HG02943 (cell line): ENCODE measurements around the gene ATN1.
A peak's percentile ranks its signal among the peaks of the same experiment; 100 is the strongest.

ENCODE experiments used
- ATAC-seq: cut with Tn5 transposase; IDR thresholded peaks from one replicate; pipeline ENCODE4 v1.9.1; 2021; ENCODE audit warnings: mild to moderate bottlenecking, low read depth, moderate library complexity; ENCODE audit not compliant: unreplicated experiment

The ATN1 gene

GRCh38 chr12:6966351-6966750 lies 38.6 kb downstream of the ATN1 start:
- ATAC-seq, result no peak

DNA sequence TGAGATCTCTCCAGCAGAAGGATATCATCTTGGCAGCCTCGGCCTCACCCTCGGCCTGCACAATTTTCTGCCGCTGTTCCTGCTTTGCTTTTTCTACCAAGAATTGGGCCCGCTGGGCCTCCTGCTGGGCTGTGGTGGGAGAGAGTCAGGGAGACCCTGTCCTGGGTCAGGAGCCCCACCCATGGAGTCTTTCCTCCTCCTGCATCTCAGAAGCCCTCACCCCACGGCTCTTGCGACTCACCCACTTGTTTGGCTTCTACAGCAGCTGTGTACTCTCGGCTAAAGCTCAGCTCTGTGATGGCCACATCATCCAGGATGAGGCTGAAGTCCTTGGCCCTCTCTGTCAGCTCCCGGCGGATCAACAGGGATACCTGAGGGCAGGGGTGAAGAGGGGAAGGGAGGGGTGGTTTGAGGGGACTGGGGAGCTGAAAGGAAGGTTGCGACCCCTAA lies 39.9 kb downstream of the ATN1 start:
- no peak for ATAC-seq

DNA sequence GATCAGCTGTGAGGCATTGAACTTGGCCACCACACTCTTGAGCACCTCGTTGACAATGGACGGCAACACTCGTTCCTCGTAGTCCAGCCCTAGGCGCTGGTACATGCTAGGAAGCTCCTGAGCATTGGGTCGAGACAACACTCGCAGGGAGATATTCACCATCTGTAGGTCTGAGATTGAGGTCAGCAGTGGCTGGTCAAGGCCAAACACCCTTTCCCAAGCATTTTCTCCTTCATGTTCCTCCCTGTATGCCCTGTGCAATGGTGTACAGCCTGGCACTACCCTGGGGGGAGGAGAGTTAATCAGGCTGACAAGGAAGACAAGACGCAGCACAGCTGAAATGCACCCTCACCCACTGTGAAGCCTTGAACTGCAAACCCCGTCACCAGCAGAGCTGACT lies 40.7 kb downstream of the ATN1 start:
- no peak for ATAC-seq

- peak; percentile 24 for ATAC-seq
Measured at GRCh38 chr12:6970096-6970527, 42.4 kb downstream of the ATN1 start.

DNA sequence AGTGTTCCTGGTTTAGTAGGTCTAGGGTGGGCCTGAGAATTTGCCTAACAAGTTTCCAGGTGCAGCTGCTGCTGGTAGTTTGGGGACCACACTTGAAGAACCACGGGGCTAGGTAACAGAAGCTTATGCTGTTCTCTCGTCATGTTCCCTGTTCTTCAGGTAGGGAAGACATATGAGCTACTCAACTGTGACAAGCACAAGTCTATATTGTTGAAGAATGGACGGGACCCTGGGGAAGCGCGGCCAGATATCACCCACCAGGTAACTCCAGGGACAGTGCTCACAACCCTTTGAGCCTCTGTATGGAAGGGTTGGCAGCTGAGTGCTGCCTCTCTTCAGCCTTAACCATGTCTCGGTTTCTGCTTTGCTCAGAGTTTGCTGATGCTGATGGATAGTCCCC lies 46.4 kb downstream of the ATN1 start:
- no peak for ATAC-seq

GRCh38 chr12:6975297-6976032 lies 47.7 kb downstream of the ATN1 start:
- no peak for ATAC-seq

- no peak for ATAC-seq
Measured at GRCh38 chr12:6977653-6978052, 49.9 kb downstream of the ATN1 start.

- no peak for ATAC-seq
Measured at GRCh38 chr12:6978188-6978587, 50.4 kb downstream of the ATN1 start.

DNA sequence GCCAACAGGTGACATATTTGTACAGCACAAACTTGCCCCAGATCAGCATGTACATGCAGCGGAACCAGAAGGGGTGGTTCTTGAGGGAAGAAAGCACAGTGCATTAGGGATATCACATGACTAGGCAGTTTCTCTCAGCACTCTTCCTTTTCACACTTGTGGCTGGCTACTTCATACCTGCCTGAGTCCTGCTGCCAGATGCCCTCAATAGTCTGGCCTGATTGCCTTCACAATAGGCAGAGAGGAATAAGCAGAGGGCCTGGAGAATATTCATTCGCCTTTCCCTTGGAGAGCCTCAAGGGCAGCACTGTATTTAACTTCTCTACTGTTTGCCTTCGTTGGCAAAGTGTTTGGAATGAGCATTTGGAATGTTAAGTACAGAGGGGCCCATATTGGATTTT lies 50.9 kb downstream of the ATN1 start:
- no peak for ATAC-seq

GRCh38 chr12:6979021-6979420 lies 51.3 kb downstream of the ATN1 start:
- no peak for ATAC-seq

DNA sequence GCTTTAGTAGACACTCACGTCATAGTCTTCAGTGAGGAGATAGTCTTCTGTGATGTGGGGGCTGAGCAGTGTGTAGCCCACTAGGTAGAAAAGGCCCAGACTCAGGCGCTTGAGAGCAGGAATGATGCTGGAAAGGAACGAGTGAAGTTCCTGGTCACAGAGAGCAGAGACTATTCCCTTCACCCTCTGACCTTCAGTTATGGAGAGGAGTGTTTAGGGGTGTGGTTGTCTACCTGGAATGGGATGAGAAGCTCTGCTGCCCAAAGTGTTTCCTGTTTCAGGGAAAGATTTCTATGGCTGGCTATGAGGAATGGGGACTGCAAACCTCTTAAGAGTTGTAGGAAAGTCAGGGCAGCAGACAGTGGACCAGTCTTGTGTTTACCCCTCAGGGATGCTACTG lies 51.7 kb downstream of the ATN1 start:
- ATAC-seq, result no peak

GRCh38 chr12:6980075-6980474 lies 52.3 kb downstream of the ATN1 start:
- ATAC-seq, result no peak

- ATAC-seq, result no peak
Measured at GRCh38 chr12:6980740-6981139, 53.0 kb downstream of the ATN1 start.

GRCh38 chr12:6981152-6982052 lies 53.6 kb downstream of the ATN1 start:
- no peak for ATAC-seq

DNA sequence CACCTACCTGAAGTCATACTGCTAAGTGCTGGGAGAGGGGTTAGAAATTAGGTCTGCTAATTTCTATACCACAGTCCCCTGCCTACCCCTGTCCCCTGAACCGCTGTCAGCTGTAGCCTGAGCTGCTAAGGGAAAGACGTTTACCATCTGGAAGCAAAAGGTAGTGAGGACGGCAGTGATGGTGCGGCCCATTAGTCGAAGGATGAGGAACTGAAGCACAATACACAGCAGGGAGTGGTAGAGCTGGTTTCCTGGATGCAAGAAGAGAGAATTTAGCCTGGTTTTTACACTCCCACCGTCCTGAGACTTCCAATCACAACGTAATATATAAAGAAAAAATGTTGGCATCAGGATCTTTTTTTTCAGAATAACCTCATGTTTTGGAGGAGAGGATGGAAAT lies 54.8 kb downstream of the ATN1 start:
- ATAC-seq, result no peak

- no peak for ATAC-seq
Measured at GRCh38 chr12:6987956-6988553, 60.3 kb downstream of the ATN1 start.
